GM18517 (cell line): Measurements from ENCODE around the gene SLC11A1.

Experiments
- ATAC-seq: cut with Tn5 transposase; IDR thresholded peaks from one replicate; pipeline ENCODE4 v1.9.1; 2021; ENCODE audit warnings: mild to moderate bottlenecking, moderate library complexity; ENCODE audit not compliant: unreplicated experiment

Gene SLC11A1

DNA sequence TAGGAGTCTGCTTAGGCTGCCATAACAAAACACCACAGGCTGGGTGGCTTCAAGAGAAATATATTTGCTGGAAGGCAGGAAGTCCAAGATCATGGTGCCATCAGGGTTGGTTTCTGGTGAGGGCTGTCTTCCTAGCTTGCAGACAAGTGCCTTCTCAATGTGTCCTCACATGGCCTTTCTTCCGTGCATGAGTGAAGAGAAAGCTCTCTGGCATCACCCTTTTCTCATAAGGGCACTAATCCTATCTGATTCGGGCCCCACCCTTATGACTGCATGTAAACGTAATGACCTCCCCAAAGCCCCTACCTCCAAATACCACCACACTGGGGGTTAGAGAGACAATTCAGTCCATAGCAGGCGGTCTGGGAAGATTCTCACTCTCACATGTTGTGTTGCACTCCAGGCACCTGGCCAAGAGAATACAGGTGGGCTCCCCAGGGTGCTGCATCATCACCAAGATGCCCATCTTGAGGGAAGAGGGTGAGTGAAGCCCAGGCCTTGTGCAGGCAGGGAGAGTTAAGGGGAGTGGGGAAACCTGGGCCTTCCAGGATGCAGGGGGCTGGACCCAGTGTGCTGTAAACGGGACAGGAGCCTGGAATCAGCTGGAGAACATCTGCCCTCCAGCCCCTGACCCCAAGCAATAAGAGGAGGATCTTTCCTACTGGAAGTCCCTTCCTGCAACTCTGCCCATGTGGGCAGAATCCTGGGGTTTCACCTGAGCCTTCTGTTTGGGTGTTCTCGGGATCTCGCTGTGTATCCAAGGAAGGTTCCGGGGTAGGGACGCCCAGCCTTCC lies 15.3 kb upstream of the SLC11A1 start:
- ATAC-seq = no peak

DNA sequence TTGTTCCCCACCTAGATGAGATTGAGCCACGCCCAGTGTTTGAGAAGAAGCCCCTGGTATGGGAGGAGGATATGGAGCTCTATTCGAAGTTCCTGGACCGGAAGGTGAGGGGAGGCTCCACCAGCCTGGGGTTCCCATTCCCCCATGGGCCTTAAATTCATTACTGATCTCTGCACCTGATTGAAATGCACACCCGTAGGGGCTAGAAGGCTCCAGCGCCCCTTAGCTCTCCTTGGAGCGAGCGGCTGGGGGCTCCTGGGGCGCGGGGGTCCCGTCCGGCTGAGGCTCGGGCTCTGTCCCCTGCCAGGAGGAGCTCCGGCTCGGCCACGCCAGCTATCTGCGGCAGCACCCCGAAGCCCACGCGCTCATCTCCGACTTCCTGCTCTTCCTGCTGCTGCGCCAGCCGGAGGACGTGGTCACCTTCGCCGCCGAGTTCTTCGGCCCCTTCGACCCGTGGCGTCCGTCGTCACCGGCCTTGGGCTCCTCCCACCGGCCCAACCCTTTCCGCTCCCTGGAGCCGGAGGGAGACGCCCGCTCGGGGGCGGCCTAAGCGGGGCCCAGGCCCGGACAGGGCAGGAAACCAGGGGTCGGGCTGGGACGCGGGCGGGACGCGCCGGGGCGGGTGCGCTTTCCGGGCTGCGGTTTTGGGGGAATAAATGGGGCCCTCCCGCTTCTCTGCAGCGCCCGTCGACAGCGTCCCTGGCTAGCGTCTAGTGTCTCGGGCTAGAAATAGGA lies 14.5 kb upstream of the SLC11A1 start:
- ATAC-seq = peak; percentile 84

DNA sequence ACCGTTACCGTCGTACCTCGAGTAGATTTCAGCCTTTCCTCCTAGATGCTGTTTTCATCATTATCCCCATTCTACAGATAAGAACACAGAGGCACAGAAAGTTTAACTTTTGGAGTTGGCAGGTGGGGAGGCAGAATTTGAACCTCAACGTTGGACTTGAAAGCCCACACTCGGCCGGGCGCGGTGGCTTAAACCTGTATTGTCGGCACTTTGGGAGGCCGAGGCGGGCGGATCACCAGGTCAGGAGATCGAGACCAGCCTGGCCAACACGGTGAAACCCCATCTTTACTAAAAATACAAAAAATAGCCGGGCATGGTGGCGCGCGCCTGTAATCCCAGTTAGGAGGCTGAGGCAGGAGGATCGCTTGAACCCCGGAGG lies 13.9 kb upstream of the SLC11A1 start:
- ATAC-seq = no peak

DNA sequence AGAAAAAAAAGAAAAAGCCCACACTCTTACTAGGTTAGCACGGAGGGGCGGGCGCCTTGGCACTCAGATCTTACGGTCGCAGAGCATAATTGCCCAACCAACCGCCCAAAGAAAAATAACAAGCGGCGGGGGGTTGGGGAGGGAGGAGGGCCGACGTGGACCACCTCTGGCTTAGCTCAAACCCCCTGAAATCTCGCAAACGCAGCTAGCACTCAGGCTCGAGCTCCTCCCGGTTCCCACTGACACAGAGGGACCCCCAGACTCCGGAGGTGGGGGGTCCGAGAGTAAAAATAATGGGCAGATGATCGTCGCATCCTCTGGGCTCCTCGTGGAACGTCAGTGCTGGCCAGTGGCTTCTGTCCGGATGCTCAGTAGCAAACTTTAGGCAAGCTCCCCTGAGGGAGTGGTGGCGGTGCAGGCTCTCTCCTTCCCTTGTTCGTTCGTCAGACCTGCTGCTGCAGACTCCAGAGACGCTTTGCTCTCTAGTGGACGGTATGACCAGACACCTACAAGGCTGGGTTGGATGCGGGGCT lies 13.4 kb upstream of the SLC11A1 start:
- ATAC-seq = no peak

DNA sequence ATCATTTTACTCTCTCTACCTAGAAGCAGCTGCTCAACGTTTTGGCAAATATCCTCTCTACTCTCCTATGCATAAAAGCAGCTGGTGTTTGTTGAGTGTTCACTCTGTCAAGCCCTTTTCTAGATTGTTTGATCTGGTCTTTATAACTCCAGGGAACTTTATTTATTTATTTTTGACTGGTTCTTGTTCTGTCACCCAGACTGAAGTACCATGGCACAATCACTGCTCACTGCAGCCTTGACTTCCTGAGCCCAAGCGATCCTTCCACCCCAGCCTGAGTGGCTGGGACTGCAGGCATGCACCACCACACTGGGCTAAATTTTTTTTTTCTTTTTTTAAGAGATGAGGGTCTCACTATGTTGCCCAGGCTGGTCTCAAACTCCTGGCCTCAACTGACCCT lies 12.7 kb upstream of the SLC11A1 start:
- ATAC-seq = no peak

DNA sequence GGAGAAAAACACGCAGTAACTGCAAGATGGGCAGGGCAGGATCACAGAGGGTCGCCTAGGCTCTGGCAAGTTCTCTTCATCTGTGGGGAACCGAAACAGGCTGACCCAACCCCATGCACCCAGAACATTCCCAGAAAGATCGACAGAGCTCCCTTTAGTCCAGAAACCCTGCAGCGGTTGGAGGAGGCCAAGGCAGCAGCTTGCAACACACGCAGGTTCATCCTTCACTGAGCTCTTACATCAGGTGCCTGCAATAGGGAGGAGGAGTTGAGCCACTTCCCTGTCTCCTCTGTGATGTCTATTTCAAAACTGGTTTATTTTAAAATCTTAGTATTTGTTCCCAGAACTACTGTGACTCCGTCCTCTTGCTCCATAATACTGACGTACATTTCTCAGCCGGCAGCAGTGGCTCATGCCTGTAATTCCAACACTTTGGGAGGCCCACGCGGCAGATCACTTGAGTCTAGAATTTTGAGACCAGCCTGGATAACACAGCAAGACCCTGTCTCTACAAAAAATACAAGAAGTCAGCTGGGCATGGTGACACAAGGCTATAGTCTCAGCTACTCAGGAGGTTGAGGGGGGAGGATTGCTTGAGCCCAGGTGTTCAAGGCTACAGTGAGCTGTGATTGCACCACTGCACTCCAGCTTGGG lies 11.5 kb upstream of the SLC11A1 start:
- ATAC-seq = no peak

DNA sequence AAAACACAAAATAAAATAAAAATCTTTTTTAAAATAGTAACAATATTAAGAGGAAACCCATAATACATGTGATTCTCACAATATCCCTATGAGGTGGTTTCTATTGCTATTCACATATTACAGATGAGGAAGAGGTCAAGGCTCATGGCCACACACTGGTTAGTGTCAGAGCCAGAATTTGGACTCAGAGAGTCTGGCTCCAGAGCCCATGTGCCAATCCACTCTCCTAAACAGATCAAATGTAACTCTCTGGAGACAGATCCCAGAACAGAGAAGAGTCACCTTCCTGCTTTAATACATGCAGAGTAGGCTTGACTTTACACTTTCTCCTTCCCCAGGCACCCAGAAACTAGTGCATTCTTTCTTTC lies 10.1 kb upstream of the SLC11A1 start:
- ATAC-seq = no peak

DNA sequence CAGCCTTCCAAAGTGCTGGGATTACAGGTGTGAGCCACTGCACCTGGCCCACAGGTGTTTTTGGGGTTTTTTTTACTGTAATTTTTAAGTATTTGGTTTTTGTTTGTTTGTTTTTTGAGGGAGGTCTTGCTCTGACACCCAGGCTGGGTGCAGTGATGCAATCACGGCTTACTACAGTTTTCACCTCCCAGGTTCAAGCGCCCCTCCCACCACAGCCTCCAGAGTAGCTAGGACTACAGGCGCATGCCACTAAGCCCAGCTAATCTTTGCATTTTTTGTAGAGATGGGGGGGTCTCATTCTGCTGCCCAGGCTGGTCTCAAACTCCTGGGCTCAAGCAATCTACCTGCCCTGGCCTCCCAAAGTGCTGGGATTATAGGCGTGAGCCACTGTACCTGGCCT lies 7.3 kb upstream of the SLC11A1 start:
- ATAC-seq = no peak

DNA sequence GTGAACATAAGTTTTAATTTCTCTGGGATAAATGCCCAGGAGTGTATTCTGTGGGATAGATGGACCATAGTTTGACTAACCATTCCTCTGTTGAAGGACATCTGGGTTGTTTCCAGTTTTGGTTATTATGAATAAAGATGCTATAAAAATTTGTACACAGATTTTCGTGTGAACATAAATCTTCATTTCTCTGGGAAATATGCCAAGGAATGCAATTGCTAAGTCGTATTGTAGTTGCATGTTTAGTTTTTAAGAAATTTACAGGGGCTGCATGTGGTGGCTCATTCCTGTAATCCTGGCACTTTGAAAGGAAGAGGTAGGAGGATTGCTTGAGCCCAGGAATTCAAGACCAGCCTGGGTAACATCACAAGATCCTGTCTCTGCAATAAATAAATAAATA lies 6.9 kb upstream of the SLC11A1 start:
- ATAC-seq = no peak

DNA sequence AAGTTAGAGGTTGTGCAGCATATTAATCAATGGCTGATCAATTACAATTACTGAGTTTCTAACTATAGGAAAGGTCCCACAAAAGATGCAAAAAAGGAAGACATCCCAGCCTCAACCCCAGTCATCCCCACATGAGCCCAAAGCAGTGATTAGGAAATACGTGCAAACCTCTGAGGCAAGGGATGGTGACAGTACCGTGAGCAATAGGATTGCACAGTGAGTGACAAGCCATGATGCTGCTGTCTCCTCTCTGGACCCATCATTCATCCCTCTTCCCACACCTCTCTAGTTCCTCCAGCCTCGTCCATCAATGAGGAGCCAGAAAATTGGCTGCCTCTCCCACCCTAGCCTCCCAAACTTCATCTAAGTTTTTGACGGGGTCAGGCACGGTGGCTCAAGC lies 4.0 kb upstream of the SLC11A1 start:
- ATAC-seq = no peak

DNA sequence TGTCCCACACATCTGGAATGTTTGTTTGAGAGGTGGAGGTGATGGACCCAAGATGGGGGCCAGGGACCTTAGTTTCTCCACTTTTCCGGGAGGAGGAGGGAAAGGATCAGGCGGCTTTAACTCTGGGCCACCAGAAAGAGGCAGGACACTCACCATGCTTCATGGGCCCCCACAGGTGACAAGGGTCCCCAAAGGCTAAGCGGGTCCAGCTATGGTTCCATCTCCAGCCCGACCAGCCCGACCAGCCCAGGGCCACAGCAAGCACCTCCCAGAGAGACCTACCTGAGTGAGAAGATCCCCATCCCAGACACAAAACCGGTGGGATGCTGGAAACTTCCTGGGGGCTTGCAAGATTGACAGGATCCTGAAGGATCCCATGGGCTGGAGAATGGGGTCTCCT lies 712 bp downstream of the SLC11A1 start:
- no peak for ATAC-seq

DNA sequence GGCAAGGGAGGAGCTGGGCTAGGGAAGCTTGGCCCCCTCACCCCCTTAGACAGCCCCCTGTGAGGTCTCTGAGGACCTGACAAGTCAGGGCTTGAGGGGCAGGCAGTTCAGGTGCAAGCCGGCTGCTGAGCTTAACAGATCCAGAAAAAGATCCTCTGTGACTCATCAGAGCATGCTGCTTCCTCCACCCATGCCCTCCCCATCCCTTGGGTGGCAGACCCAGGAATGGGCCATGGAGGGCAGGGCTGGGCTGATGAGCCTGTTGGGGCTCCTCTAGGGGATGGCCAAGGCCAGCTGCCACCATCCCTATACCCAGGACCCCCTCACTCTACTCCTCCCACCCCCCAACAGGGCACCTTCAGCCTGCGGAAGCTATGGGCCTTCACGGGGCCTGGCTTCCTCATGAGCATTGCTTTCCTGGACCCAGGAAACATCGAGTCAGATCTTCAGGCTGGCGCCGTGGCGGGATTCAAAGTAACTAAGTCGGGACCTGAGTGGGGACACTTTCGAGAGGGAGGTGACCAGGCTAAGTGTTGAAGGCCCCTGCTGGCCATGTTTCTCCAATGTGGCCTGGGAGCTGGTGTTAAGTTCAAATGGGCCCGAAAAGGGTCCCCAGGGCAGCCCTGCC lies 1.9 kb downstream of the SLC11A1 start:
- no peak for ATAC-seq

DNA sequence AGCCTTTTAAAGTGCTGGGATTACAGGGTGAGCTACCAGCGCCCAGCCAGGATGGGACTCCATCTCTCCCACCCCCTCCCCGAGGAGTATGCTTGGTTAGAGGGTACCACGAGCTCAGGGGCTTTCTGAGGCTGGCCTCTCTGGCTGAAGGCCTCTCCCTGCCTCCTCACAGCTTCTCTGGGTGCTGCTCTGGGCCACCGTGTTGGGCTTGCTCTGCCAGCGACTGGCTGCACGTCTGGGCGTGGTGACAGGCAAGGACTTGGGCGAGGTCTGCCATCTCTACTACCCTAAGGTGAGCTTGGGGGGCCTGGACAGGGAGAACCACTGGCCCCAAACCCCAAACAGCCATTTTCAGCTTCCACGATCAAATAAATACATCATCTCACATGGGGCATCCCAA lies 2.9 kb downstream of the SLC11A1 start:
- ATAC-seq = no peak

DNA sequence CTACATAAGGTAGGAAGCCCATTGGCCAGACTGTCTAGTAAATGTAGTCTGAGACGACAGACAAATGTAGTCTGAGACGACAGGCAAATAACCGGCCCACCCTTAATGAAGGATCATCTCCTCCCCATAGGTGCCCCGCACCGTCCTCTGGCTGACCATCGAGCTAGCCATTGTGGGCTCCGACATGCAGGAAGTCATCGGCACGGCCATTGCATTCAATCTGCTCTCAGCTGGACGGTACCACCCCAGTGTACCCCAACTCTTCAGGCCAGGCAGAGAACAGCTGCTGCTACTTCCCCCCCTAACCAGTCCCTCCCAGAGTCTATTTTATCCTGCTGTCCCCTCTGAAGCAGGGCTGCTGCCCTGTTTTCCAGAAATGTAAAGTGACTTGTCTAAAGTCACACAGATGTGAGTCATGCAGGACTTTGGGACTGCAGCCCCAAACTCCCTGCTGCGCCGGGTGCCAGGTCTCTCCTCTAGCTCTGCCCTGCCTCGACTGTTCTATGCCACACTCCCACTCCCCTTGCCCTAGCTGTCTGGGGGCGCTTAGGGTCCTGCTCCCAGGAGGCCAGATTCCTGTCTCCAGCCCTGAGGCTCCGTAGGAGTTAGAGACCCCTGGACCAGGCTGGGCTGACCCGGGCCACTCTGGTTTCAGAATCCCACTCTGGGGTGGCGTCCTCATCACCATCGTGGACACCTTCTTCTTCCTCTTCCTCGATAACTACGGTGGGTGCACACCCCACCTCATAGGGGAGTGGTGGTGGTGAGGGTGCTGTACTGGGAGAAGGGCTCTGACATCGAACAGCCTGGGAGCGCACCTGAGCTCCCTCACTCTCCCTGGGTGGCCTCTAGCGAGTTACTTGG lies 4.7 kb downstream of the SLC11A1 start:
- no peak for ATAC-seq

DNA sequence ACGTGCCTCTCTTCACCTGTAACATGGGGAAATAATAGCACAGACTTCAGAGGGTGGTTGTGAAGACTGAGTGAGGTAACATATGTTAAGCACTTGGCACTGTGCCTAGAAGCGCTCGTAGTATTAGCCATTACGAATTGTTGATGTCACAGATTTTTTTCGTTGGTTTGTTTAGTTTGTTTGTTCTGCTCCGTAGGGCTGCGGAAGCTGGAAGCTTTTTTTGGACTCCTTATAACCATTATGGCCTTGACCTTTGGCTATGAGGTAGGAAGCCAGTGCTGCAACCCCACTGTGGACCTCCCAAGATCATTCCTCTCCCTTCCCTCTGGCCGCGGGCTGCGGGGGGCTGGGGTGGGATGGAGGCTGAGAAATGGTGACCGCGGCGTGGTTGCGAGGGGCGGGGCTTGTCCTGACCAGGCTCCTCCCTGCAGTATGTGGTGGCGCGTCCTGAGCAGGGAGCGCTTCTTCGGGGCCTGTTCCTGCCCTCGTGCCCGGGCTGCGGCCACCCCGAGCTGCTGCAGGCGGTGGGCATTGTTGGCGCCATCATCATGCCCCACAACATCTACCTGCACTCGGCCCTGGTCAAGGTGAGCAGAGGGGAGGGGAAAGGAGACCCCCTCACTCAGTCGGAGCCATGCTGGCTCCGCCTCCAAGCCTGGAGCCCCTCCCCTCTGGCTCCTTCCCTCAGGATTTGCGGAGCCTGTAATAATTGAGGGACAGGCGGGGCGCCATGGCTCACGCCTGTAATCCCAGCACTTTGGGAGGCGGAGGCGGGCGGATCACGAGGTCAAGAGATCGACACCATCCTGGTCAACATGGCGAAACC lies 5.5 kb downstream of the SLC11A1 start:
- ATAC-seq = no peak

DNA sequence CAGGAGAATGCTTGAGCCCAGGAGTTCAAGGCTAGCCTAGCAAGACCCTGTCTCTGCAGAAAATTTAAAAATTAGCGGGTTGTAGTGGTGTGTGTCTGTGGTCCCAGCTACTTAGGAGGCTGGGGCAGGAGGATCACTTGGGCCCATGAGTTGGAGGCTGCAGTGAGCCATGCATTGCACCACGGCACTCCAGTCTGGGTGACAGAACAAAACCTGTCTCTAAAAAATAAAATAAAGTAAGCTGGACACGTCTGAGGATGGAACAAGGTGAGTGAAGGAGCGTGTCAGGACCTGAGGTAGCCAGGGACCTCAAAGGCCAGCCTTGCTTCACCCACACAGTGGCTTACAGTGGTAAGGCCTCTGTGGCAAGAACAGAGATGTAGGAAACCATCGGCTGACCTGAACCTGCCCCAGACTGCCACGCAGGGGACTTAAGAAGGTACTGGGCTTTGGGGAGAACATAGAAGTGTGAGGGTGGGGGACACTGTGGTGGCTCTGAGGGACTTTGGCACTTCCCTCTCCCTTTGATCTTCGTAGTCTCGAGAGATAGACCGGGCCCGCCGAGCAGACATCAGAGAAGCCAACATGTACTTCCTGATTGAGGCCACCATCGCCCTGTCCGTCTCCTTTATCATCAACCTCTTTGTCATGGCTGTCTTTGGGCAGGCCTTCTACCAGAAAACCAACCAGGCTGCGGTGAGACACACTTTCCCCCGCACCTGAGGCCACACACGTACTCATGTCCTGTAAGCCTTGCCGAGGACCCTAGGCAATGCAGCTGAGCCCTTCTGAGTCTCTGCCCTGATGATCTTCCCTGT lies 7.5 kb downstream of the SLC11A1 start:
- no peak for ATAC-seq

DNA sequence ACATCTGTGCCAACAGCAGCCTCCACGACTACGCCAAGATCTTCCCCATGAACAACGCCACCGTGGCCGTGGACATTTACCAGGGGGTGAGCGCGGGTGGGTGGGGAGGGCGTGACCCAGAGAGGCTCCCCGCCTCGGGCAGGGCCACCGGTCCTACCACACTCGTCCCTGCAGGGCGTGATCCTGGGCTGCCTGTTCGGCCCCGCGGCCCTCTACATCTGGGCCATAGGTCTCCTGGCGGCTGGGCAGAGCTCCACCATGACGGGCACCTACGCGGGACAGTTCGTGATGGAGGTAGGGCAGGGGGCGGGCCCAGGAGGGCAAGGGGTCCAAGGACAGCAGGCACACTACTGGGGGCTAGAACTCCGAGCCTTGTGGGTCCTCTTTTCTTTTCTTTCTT lies 9.1 kb downstream of the SLC11A1 start:
- ATAC-seq = no peak

DNA sequence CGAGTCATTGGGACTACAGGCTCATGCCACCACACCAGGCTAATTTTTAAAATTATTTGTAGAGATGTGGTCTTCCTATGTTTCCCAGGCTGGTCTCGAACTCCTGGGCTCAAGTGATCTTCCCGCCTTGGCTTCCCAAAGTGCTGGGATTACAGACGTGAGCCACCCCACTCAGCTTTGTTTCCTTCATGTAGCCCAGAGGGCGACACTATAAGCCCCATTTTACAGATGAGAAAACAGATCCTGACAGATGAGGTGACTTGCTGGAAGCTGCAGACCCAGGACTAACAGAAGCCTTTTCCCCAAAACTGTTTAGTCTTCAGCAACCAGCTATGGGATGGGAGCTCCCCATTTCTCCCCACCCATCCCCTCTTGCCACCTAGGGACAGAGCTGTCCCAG lies 10.4 kb downstream of the SLC11A1 start:
- ATAC-seq = no peak
